ENCODE results near the gene HTRA3.

Gene HTRA3

GRCh38 chr4:8239226-8239625 is 30.3 kb upstream of the HTRA3 start:
- no peak for DNase-seq (ENCODE audit: extremely low read depth, insufficient read length)
- Histone ChIP-seq H3K27me3 (replicated peaks; ENCODE audit: control insufficient read depth, insufficient read depth, low read length) (no peaks in the 10 kb centered on the region), H3K4me3 (replicated peaks; ENCODE audit: low read depth, low read length) (no peak overlapping the region), H3K36me3 (ENCODE audit: control insufficient read depth, insufficient read depth, low read length) (peaks cover 31% of the 10 kb centered on the region)
- TF ChIP-seq, protein P1, sequence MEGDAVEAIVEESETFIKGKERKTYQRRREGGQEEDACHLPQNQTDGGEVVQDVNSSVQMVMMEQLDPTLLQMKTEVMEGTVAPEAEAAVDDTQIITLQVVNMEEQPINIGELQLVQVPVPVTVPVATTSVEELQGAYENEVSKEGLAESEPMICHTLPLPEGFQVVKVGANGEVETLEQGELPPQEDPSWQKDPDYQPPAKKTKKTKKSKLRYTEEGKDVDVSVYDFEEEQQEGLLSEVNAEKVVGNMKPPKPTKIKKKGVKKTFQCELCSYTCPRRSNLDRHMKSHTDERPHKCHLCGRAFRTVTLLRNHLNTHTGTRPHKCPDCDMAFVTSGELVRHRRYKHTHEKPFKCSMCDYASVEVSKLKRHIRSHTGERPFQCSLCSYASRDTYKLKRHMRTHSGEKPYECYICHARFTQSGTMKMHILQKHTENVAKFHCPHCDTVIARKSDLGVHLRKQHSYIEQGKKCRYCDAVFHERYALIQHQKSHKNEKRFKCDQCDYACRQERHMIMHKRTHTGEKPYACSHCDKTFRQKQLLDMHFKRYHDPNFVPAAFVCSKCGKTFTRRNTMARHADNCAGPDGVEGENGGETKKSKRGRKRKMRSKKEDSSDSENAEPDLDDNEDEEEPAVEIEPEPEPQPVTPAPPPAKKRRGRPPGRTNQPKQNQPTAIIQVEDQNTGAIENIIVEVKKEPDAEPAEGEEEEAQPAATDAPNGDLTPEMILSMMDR (IDR thresholded peaks at IDR 0.05; ENCODE audit: insufficient read depth, low read length, poor library complexity, severe bottlenecking), result no peak

GRCh38 chr4:8239661-8240060 is 29.9 kb upstream of the HTRA3 start:
- Histone ChIP-seq H3K36me3 (ENCODE audit: control insufficient read depth, insufficient read depth, low read length) (peaks cover 29% of the 10 kb centered on the region), H3K4me3 (replicated peaks; ENCODE audit: low read depth, low read length) (no peak overlapping the region), H3K27me3 (replicated peaks; ENCODE audit: control insufficient read depth, insufficient read depth, low read length) (no peaks in the 10 kb centered on the region)
- TF ChIP-seq, protein P1 (IDR thresholded peaks at IDR 0.05; ENCODE audit: insufficient read depth, low read length, poor library complexity, severe bottlenecking), result no peak
- no peak for DNase-seq (ENCODE audit: extremely low read depth, insufficient read length)

- DNase-seq (ENCODE audit: extremely low read depth, insufficient read length), result no peak
- Histone ChIP-seq H3K27me3 (replicated peaks; ENCODE audit: control insufficient read depth, insufficient read depth, low read length) (no peaks in the 10 kb centered on the region), H3K36me3 (ENCODE audit: control insufficient read depth, insufficient read depth, low read length) (peaks cover 24% of the 10 kb centered on the region), H3K4me3 (replicated peaks; ENCODE audit: low read depth, low read length) (no peak overlapping the region)
- TF ChIP-seq, protein P1 (IDR thresholded peaks at IDR 0.05; ENCODE audit: insufficient read depth, low read length, poor library complexity, severe bottlenecking), result no peak
Observed at GRCh38 chr4:8240211-8241041, 29.1 kb upstream of the HTRA3 start.

DNA sequence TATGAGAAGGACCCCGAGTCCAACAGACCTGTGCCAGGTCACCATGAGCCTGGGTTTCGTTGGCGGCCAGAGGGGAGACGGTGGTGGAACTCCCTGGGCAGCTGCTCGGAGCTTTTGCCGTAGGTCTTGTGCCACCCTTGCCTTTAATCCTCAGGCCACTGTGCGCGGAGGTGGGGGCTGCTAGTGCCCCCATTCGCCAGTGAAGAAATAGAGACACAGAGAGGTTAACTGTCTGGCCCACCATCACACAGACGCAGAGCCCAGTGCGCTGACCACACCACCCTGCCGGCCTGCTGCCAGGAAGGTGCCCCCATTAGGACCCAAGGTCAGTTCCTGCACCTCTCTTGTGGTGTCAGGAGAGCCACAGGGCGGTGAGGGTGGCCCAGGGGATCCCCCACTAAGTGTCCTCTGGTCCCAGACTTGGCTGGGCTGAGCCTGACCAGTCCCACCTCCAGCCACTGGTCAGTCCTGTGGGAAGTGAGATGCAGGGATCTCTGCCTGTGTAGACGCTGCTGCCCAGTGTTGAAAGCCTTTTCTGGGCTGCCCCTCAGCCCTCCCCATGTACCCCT is 28.3 kb upstream of the HTRA3 start:
- DNase-seq (ENCODE audit: extremely low read depth, insufficient read length), result no peak
- peaks cover 17% of the 10 kb centered on the region for H3K36me3 ChIP-seq (ENCODE audit: control insufficient read depth, insufficient read depth, low read length)
- no peaks in the 10 kb centered on the region for H3K27me3 ChIP-seq (replicated peaks; ENCODE audit: control insufficient read depth, insufficient read depth, low read length)
- TF ChIP-seq, protein P1 (IDR thresholded peaks at IDR 0.05; ENCODE audit: insufficient read depth, low read length, poor library complexity, severe bottlenecking), result no peak
- no peak overlapping the region for H3K4me3 ChIP-seq (replicated peaks; ENCODE audit: low read depth, low read length)

DNA sequence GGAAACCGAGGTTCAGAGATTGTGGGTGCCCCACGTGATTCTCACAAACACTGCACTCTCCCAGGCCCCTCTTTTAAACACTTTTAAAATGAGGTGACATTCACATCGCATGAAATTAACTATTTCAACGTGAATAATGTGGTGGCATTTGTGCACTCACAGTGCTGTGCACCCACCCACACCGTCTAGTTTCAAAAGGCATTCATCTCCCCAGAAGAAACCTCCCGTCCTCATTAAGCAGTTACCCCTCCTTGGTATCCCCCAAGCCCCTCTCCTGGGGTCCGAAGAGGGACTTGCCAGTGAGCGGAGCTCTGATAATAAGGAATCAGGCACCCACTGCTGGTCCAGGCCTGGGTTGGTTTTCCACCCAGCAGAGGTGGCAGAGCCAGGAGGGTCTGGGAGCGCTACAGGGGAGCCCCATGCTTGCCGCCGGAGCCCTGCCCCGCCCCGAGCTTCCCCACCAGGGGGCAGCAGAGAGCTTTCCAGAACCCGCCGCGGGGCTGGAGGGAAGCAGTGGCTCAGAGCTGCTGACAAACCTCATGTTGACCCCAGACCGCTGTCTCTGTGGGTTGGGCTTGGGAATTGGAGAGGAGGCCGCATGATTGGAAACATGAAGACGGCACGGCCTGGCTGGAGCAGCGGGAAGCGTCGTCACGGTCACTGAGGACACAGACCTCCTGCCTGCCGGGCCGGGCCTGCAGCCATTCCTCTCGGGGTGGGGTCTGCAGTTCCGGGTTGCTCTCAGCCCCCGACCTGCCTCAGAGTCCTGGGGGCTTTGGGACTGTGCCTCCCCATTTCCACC is 27.5 kb upstream of the HTRA3 start:
- Histone ChIP-seq H3K4me3 (replicated peaks; ENCODE audit: low read depth, low read length) (no peak overlapping the region), H3K36me3 (ENCODE audit: control insufficient read depth, insufficient read depth, low read length) (peaks cover 11% of the 10 kb centered on the region), H3K27me3 (replicated peaks; ENCODE audit: control insufficient read depth, insufficient read depth, low read length) (no peaks in the 10 kb centered on the region)
- TF ChIP-seq, protein P1 (IDR thresholded peaks at IDR 0.05; ENCODE audit: insufficient read depth, low read length, poor library complexity, severe bottlenecking), result peak; percentile 99
- peak; percentile 59 for DNase-seq (ENCODE audit: extremely low read depth, insufficient read length)
